GM21529 (cell line): ENCODE results near the gene PPRC1.
A peak's percentile ranks its signal among the peaks of the same experiment; 100 is the strongest.

Source experiments
- ATAC-seq: cut with Tn5 transposase; IDR thresholded peaks from one replicate; pipeline ENCODE4 v1.9.1; 2021; ENCODE audit not compliant: unreplicated experiment

The PPRC1 gene

GRCh38 chr10:102132563-102133372, at the start of gene PPRC1:
Gene PPRC1, plus strand, starts transcription at chr10:102133040. Its CDS starts 29 bp downstream, at chr10:102133069.
- ATAC-seq = peak; percentile 94

- no peak for ATAC-seq
These were observed 49.3 kb upstream of the PPRC1 start for GRCh38 chr10:102083541-102083940.

- no peak for ATAC-seq
These were observed 47.5 kb upstream of the PPRC1 start for GRCh38 chr10:102085336-102085735.

- no peak for ATAC-seq
These were observed 46.6 kb upstream of the PPRC1 start for GRCh38 chr10:102086196-102086595.

GRCh38 chr10:102090772-102091171, 42.1 kb upstream of the PPRC1 start:
- no peak for ATAC-seq

- no peak for ATAC-seq
These were observed 36.4 kb upstream of the PPRC1 start for GRCh38 chr10:102096449-102096848.

GRCh38 chr10:102101152-102101551, 31.7 kb upstream of the PPRC1 start:
- ATAC-seq = no peak

GRCh38 chr10:102102421-102102820, 30.4 kb upstream of the PPRC1 start:
- no peak for ATAC-seq

GRCh38 chr10:102106998-102107397, 25.8 kb upstream of the PPRC1 start:
- no peak for ATAC-seq

GRCh38 chr10:102109166-102110116, 23.4 kb upstream of the PPRC1 start:
- no peak for ATAC-seq

- no peak for ATAC-seq
These were observed 21.6 kb upstream of the PPRC1 start for GRCh38 chr10:102111276-102111675.

- no peak for ATAC-seq
These were observed 20.5 kb upstream of the PPRC1 start for GRCh38 chr10:102112210-102112817.

GRCh38 chr10:102113261-102113955, 19.4 kb upstream of the PPRC1 start:
- ATAC-seq = no peak

GRCh38 chr10:102113956-102114857, 18.6 kb upstream of the PPRC1 start:
- ATAC-seq = peak; percentile 11

GRCh38 chr10:102114861-102115618, 17.8 kb upstream of the PPRC1 start:
- ATAC-seq = peak; percentile 67

GRCh38 chr10:102115775-102116174, 17.1 kb upstream of the PPRC1 start:
- ATAC-seq = no peak

GRCh38 chr10:102116656-102117055, 16.2 kb upstream of the PPRC1 start:
- no peak for ATAC-seq

GRCh38 chr10:102117391-102118159, 15.3 kb upstream of the PPRC1 start:
- ATAC-seq = no peak
